Kidney (tissue), 14 donors: ENCODE results near the gene CGREF1. TPM values are rescaled to one million over a fixed set of nuclear protein-coding genes. Genes with fewer than 3 reads are reported as not detected.
A peak's percentile ranks its signal among the peaks of the same experiment; 100 is the strongest.

Source experiments
- DNase-seq, 5 donors: peaks; one replicate each; pipeline ENCODE4 v3.0.0-alpha.2; 2013 to 2020
- FAIRE-seq: peaks from 2 replicates; lab custom pipeline; 2012; peaks lifted over from hg19 to GRCh38; lab: Jason Lieb, UNC
- H3K27ac ChIP-seq, 2 donors: one replicate each; pipeline ENCODE4 v1.7.0; 2013; ENCODE audit warnings: low read depth in 2 of 2, low read length in 2 of 2, inconsistent platforms in 1 of 2
- H3K27me3 ChIP-seq: one replicate; pipeline ENCODE4 v1.7.1; 2013; ENCODE audit warnings: low read length, inconsistent platforms; ENCODE audit not compliant: control insufficient read depth, insufficient read depth
- H3K36me3 ChIP-seq, 3 donors: one replicate each; pipeline versions ENCODE4 v1.7.0 to v1.7.1; 2013; ENCODE audit warnings: low read length in 3 of 3, control low read depth in 1 of 3, inconsistent platforms in 1 of 3; ENCODE audit not compliant: insufficient read depth in 3 of 3, control insufficient read depth in 2 of 3
- H3K4me1 ChIP-seq, 3 donors: one replicate each; pipeline versions ENCODE4 v1.7.0 to v1.7.1; 2013; ENCODE audit warnings: low read length in 3 of 3, inconsistent platforms in 1 of 3, low read depth in 1 of 3; ENCODE audit not compliant: control insufficient read depth in 2 of 3, insufficient read depth in 2 of 3
- H3K4me3 ChIP-seq, 3 donors: one replicate each; pipeline versions ENCODE4 v1.7.0 to v1.8.1; 2013; ENCODE audit warnings: low read length in 3 of 3, control low read depth in 1 of 3, inconsistent platforms in 1 of 3
- H3K9ac ChIP-seq, 3 donors: one replicate each; pipeline versions ENCODE4 v1.7.0 to v1.7.1; 2013; ENCODE audit warnings: low read length in 3 of 3, control low read depth in 1 of 3, inconsistent platforms in 1 of 3
- H3K9me3 ChIP-seq, 3 donors: one replicate each; pipeline versions ENCODE4 v1.7.0 to v1.7.1; 2013; ENCODE audit warnings: low read length in 3 of 3, control low read depth in 1 of 3, inconsistent platforms in 1 of 3; ENCODE audit not compliant: control insufficient read depth in 2 of 3, insufficient read depth in 1 of 3
- CTCF ChIP-seq: IDR thresholded peaks from 3 replicates; pipeline ENCODE4 v1.5.1; 2012; ENCODE audit warnings: mild to moderate bottlenecking, moderate library complexity, borderline replicate concordance; ENCODE audit not compliant: insufficient read depth; ENCODE audit errors: extremely low read depth
- intact Hi-C: fragments of 100-400 bp; cut with DNase I; formaldehyde crosslinking; loops from one replicate; pipeline ENCODE4 v1.11.1; 2022
- polyA plus RNA-seq: library from polyadenylated mRNA; stranded (reverse); fragments of 350-450 nt; fragmentation: Illumina TruSeq; extraction: RNeasy Lipid Tissue Mini Kit (QIAGEN cat#74804); gene quantifications from one replicate; pipeline ENCODE4 v1.2.3, GENCODE V29; 2014; ENCODE audit warnings: low read depth, low replicate concordance; ENCODE audit not compliant: insufficient read depth
- total RNA-seq: library from RNA; stranded (reverse); fragmentation: NEBNext Ultra II Directional; extraction: Animal tissue kit (Norgen Biotek cat#: 25700); gene quantifications from one replicate; pipeline ENCODE4 v1.2.1, GENCODE V29; 2021
- donor health status: control.
- donor health status: control.
- donor health status: control.
- donor health status: control.
- donor health status: control.
- donor health status: DM: yes; HTN: yes; CAD: no.
- donor health status: Normal renal cell carcinoma (clear cell type).

The CGREF1 gene
- total and polyA plus RNA-seq, 2 donors from 2014 or later = 3.7 to 3.8 TPM

GRCh38 chr2:27131429-27131828 is 12.5 kb upstream of the CGREF1 start:
- intact Hi-C loops = no loop called here
- Histone ChIP-seq H3K4me1 (peaks cover 0 to 11% (median 7%) of the 10 kb centered on the region in 3 donors), H3K36me3 (peaks cover 2 to 13% (median 6%) of the 10 kb centered on the region in 3 donors), H3K9ac (no peak overlapping the region), H3K27ac (no peak overlapping the region), H3K27me3 (no peaks in the 10 kb centered on the region), H3K9me3 (no peaks in the 10 kb centered on the region), H3K4me3 (no peak overlapping the region)
- TF ChIP-seq CTCF = no peak
- DNase-seq (peak in 1 of 5 donors; percentile 47), FAIRE-seq (no peak)

GRCh38 chr2:27130396-27130795 is 11.5 kb upstream of the CGREF1 start:
- Histone ChIP-seq H3K36me3 (peaks cover 2 to 13% (median 6%) of the 10 kb centered on the region in 3 donors), H3K4me1 (peaks cover 0 to 11% (median 7%) of the 10 kb centered on the region in 3 donors), H3K9me3 (no peaks in the 10 kb centered on the region), H3K27me3 (no peaks in the 10 kb centered on the region), H3K27ac (no peak overlapping the region), H3K9ac (no peak overlapping the region), H3K4me3 (no peak overlapping the region)
- peak in 1 of 5 donors; percentile 51 for DNase-seq
- intact Hi-C loops = no loop called here
- TF ChIP-seq CTCF = no peak
- no peak for FAIRE-seq

- H3K4me3 ChIP-seq = no peak overlapping the region
- intact Hi-C loops = no loop called here
- no peak for TF ChIP-seq CTCF
- DNase-seq = peak in 1 of 5 donors; percentile 51
- no peak overlapping the region for H3K9ac ChIP-seq
- no peak overlapping the region for H3K27ac ChIP-seq
- no peaks in the 10 kb centered on the region for H3K27me3 ChIP-seq
- peaks cover 2 to 13% (median 6%) of the 10 kb centered on the region in 3 donors for H3K36me3 ChIP-seq
- no peaks in the 10 kb centered on the region for H3K9me3 ChIP-seq
- peaks cover 0 to 13% (median 7%) of the 10 kb centered on the region in 3 donors for H3K4me1 ChIP-seq
- no peak for FAIRE-seq
Measured at GRCh38 chr2:27128668-27129571, 10.0 kb upstream of the CGREF1 start.
